Stimulated activated memory B cell treated with anti-CD40 and anti-IgM and Interleukin-4, amounts not matched to agents 10 μg/mL and 1 μg/mL and 100 μg/mL, for 72 hours (primary cell): ENCODE data around the gene SMC5.
A peak's percentile ranks its signal among the peaks of the same experiment; 100 is the strongest.
"Not testable (repeated sequence)": the region's sequence is repeated elsewhere in the genome, so short reads cannot be mapped to it uniquely, and the experiment has no call there.

Experiments
- ATAC-seq: fragments of 150-1000 bp; cut with Tn5 transposase; 2 replicates; pipeline ENCODE4 v1.10.0; 2021
- H3K27ac Mint-ChIP-seq: one replicate; pipeline ENCODE4 v1.8.0; 2022; ENCODE audit warnings: mild to moderate bottlenecking, mixed read lengths
- H3K27me3 Mint-ChIP-seq: one replicate; pipeline ENCODE4 v1.8.0; 2022; ENCODE audit warnings: mixed read lengths
- H3K36me3 Mint-ChIP-seq: one replicate; pipeline ENCODE4 v1.8.0; 2022; ENCODE audit warnings: mixed read lengths
- H3K4me1 Mint-ChIP-seq: one replicate; pipeline ENCODE4 v1.8.0; 2022; ENCODE audit warnings: mixed read lengths
- H3K4me3 Mint-ChIP-seq: one replicate; pipeline ENCODE4 v1.8.0; 2022; ENCODE audit warnings: mild to moderate bottlenecking, moderate library complexity, mixed read lengths
- H3K9me3 Mint-ChIP-seq: one replicate; pipeline ENCODE4 v1.8.0; 2022; ENCODE audit warnings: mixed read lengths

Gene SMC5

DNA sequence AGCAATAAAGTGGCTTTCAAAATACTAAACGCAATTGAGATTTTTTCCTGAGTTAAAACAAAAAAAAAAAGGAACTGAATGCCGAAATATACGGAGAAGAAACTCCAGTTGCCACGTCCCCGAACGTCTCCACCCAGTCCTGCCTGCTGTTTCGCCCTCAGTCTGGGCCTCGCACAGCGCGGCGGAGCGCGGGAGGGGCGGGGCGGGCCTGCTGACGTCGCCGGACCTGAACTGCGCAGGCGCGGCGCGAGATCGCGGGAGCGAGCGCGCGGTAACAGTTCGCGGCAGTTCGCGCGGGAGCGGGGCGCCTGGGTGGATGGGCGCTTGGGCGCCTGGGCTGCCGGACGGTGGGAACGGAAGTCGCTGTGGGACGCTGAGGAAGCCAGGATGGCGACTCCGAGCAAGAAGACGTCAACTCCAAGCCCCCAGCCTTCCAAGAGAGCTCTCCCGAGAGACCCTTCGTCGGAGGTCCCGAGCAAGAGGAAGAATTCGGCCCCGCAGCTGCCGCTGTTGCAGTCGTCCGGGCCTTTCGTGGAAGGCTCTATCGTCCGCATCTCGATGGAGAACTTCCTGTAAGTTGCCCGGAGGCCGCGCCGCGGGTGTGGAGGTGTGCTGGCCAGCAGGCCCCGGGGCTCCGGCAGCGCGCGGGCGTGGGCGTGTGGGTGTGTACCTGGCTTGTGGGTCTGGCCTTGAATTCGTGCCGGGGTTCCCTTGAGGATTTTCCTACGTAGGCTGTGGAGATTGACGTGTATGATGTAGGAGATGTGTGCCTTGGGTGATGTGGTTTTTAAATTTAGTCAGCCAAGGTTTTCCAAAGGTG lies at the start of gene SMC5:
Gene SMC5, plus strand, starts transcription at position 287 of the 820 bp plus-strand sequence. Its CDS starts 101 bp downstream, at position 388.
- peaks cover 3% of the 10 kb centered on the region for H3K9me3 Mint-ChIP-seq
- peak within 1 kb of the TSS; percentile 92 for H3K27ac Mint-ChIP-seq
- H3K4me3 Mint-ChIP-seq: peak within 1 kb of the TSS; percentile 89
- no peaks in the 10 kb centered on the region for H3K27me3 Mint-ChIP-seq
- peak; percentile 91 for ATAC-seq
- peaks cover 51% of the 10 kb centered on the region for H3K4me1 Mint-ChIP-seq
- peaks cover 43% of the 10 kb centered on the region for H3K36me3 Mint-ChIP-seq

DNA sequence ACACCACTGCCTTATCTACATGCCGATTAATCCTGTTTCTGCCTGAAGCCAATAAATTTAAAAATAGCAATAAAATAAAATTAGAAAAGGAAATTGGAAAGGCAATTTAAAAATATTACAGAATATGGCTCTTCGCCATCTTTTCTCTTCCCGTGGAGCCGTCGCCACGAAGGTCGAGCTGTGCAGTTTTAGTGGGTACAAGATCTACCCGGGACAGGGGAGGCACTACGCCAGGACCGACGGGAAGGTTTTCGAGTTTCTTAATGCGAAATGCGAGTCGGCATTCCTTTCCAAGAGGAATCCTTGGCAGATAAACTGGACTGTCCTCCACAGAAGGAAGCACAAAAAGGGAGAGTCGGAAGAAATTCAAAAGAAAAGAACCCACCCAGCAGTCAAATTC lies 41.7 kb upstream of the SMC5 start:
- Mint-ChIP-seq H3K36me3 (peaks cover 44% of the 10 kb centered on the region), H3K4me3 (no peak overlapping the region), H3K9me3 (peaks cover 6% of the 10 kb centered on the region), H3K4me1 (no peaks in the 10 kb centered on the region), H3K27ac (no peak overlapping the region), H3K27me3 (no peaks in the 10 kb centered on the region)
- ATAC-seq: no peak

DNA sequence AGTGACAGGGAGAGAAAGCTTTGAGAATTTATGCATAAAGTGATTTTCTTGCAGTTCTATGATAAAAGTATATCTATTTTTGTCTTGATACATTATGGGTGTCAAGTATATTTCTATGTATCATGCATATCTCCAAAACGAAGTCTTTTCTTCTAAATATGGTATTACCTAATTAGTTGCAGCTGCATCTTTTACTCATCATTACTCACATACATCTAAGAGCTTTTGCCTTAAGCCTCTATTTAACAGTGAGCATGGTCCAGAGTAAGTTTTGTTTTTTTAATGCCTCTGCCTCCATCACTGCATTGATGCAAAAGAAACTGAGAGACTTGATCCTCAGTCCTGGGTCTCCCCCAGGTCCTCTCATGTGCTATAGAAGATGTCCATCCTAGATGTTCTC lies 40.0 kb upstream of the SMC5 start:
- H3K27me3 Mint-ChIP-seq: no peaks in the 10 kb centered on the region
- peaks cover 32% of the 10 kb centered on the region for H3K36me3 Mint-ChIP-seq
- no peak for ATAC-seq
- H3K9me3 Mint-ChIP-seq: peaks cover 6% of the 10 kb centered on the region
- H3K4me1 Mint-ChIP-seq: no peaks in the 10 kb centered on the region
- no peak overlapping the region for H3K27ac Mint-ChIP-seq
- no peak overlapping the region for H3K4me3 Mint-ChIP-seq

DNA sequence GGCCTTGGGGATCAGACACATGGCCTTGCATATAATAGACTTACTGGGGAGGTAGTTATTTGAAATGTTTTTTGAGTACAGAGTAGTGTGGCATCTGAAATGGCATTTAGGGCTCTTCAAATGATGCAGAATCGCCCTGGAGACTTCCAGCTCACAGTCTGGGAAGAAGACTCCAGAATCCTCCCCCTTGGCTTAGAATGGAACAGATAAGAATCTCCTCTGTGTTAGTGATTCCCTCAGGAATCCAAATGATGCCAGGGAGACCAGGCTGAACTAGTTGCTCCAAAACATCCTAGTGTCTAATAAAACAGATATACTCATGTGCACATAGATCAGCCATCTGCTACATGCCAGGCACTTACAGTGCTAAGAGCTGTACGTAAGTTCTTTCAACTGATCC lies 38.6 kb upstream of the SMC5 start:
- no peak for ATAC-seq
- H3K27me3 Mint-ChIP-seq: no peaks in the 10 kb centered on the region

DNA sequence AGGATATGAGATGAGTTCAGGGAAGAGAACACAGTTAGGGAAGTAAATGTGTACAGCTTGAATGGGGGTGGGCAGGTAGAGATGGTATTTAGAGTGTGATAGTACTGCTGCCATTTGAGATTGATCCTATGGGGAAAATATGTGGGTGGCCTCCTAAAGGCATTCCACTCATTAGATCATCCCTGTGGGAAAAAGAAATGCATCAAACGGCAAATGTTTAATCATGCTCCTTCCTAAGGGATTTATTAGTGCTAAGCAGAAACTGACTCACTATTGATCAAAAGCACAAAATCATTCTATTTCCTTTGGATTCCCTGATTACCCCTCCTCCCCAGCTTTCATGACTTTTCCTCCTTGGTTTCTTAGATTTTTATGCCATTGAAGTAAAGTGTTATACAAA lies 36.4 kb upstream of the SMC5 start:
- Mint-ChIP-seq H3K4me3 (no peak overlapping the region), H3K36me3 (peaks cover 6% of the 10 kb centered on the region), H3K9me3 (no peaks in the 10 kb centered on the region), H3K4me1 (no peaks in the 10 kb centered on the region), H3K27me3 (no peaks in the 10 kb centered on the region), H3K27ac (no peak overlapping the region)
- ATAC-seq: no peak

More for the DNA sequence above, 38.6 kb upstream of the SMC5 start:
- no peaks in the 10 kb centered on the region for H3K9me3 Mint-ChIP-seq
- H3K36me3 Mint-ChIP-seq: peaks cover 18% of the 10 kb centered on the region
- no peak overlapping the region for H3K27ac Mint-ChIP-seq
- no peak overlapping the region for H3K4me3 Mint-ChIP-seq
- H3K4me1 Mint-ChIP-seq: no peaks in the 10 kb centered on the region

DNA sequence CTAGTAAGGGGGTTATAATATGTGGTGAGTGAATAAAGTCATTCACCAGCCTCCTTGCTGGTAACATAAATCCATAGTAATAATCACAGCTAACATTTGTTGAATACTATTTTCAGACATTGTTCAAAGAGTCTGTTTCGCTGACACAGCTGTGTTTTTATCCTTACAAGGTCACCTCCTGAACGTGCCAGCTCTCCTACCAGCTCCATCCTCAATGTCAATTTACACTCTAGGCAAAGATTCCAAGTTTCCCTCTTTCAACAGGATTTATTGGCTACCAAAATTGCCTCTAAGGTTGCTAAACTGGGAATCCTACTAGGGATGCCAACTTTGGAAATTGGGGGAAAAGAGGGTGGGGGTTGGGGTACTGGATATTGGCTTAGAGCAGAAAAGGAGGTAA lies 30.7 kb upstream of the SMC5 start:
- Mint-ChIP-seq H3K27ac (no peak overlapping the region), H3K36me3 (peaks cover 5% of the 10 kb centered on the region), H3K4me1 (no peaks in the 10 kb centered on the region), H3K9me3 (no peaks in the 10 kb centered on the region), H3K4me3 (no peak overlapping the region), H3K27me3 (no peaks in the 10 kb centered on the region)
- ATAC-seq: no peak

DNA sequence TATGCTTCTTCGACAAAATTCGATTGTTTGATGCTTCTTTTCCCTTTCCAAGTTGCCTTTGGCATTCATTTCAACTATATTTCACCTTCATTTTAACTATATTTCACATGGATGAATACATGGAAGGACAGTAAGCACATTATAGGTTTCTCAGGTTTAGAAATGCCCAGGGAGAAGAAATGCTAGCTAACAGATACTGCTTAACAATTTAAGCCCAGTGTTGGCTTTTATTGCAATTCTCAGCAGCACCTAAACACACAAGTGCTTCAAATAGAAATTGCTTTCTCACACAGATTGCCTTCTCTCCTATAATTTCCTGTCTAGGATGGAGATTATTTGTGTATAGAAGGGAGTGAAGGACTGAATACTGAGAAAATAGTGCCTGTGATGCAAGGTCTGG lies 30.2 kb upstream of the SMC5 start:
- H3K9me3 Mint-ChIP-seq: no peaks in the 10 kb centered on the region
- no peaks in the 10 kb centered on the region for H3K4me1 Mint-ChIP-seq
- ATAC-seq: no peak
- H3K36me3 Mint-ChIP-seq: peaks cover 7% of the 10 kb centered on the region
- no peak overlapping the region for H3K27ac Mint-ChIP-seq
- peaks cover 4% of the 10 kb centered on the region for H3K27me3 Mint-ChIP-seq
- H3K4me3 Mint-ChIP-seq: no peak overlapping the region

DNA sequence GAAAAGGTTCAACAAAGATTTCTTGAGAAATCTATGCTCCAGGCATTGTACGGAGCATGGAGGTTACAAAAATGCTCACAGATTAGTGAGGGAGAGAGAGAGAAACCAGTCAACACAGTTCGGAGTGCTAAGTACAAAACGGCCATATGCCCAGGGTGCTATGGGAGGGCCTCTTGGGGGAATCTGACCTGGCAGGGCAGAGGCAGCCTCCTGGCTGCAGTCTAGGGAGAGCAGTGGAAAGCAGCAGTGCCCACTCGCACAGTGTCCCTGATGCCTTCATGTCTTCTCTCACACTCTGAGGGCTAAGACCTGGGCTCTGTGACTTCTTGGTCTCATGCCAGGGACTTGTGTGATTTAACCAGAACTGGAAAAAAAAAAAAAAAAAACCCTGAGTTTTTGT lies 29.8 kb upstream of the SMC5 start:
- ATAC-seq: no peak
- Mint-ChIP-seq H3K4me3 (no peak overlapping the region), H3K27ac (no peak overlapping the region), H3K27me3 (peaks cover 8% of the 10 kb centered on the region), H3K4me1 (no peaks in the 10 kb centered on the region), H3K9me3 (no peaks in the 10 kb centered on the region), H3K36me3 (peaks cover 11% of the 10 kb centered on the region)

DNA sequence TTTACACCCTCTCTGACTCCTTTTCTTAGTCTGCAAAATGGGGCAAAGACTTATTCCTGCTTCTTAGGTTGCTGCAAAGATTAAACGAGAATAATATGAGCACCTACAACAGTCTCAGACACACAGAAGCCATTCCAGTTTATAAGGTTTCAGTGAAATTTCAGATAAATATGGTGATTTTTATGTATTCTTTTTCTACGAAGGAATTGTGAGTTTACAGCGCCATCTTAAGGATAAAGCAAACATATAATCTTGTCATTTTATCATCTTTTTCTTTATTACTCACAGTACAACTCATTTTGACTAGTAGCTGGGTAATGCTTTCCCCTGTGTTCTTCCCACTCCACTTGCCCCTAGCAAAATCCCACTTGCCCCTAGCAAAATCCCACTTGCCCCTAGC lies 29.2 kb upstream of the SMC5 start:
- no peak overlapping the region for H3K4me3 Mint-ChIP-seq
- H3K9me3 Mint-ChIP-seq: no peaks in the 10 kb centered on the region
- ATAC-seq: no peak
- H3K36me3 Mint-ChIP-seq: peaks cover 12% of the 10 kb centered on the region
- no peaks in the 10 kb centered on the region for H3K4me1 Mint-ChIP-seq
- H3K27ac Mint-ChIP-seq: no peak overlapping the region
- peaks cover 9% of the 10 kb centered on the region for H3K27me3 Mint-ChIP-seq

DNA sequence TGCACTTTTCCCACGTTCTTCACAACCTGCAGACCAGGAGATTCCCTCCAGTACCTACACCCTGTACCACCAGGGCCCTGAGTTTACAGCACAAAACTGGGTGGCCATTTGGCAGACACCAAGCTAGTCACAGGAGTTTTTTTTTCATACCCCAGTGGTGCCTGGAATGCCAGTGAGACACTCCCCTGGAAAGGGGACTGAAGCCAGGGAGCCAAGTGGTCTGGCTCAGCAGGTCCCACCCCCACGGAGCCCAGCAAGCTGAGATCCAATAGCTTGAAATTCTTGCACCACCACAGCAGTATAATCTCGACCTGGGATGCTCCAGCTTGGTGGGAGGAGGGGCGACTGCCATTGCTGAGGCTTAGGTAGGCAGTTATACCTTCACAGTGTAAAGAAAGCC lies 26.3 kb upstream of the SMC5 start:
- no peak for ATAC-seq
- H3K4me3 Mint-ChIP-seq: no peak overlapping the region
- peaks cover 9% of the 10 kb centered on the region for H3K27me3 Mint-ChIP-seq
- no peaks in the 10 kb centered on the region for H3K4me1 Mint-ChIP-seq
- no peak overlapping the region for H3K27ac Mint-ChIP-seq
- H3K9me3 Mint-ChIP-seq: peaks cover 5% of the 10 kb centered on the region
- H3K36me3 Mint-ChIP-seq: peaks cover 27% of the 10 kb centered on the region

DNA sequence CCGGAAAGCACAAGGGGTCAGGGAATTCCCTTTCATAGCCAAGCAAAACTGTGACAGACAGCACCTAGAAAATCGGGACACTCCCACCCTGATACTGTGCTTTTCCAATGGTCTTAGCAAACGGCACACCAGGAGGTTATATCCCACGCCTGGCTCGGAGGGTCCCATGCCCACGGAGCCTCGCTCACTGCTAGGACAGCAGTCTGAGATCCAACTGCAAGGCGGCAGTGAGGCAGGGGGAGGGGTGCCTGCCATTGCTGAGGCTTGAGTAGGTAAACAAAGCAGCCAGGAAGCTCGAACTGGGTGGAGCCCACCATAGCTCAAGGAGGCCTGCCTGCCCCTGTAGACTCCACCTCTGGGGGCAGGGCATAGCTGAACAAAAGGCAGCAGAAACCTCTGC lies 24.6 kb upstream of the SMC5 start:
- not testable (repeated sequence) for H3K27me3 Mint-ChIP-seq, H3K9me3 Mint-ChIP-seq, H3K4me3 Mint-ChIP-seq, H3K27ac Mint-ChIP-seq, ATAC-seq, H3K4me1 Mint-ChIP-seq
- H3K36me3 Mint-ChIP-seq: peaks cover 27% of the 10 kb centered on the region

DNA sequence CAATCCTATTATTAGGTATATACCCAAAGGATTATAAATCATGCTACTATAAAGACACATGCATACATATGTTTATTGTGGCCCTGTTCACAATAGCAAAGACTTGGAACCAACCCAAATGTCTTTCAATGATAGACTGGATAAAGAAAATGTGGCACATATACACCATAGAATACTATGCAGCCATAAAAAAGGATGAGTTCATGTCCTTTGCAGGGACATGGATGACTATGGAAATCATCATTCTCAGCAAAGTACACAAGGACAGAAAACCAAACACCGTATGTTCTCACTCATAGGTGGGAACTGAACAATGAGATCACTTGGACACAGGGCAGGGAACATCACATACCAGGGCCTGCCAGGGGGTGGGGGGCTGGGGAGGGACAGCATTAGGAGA lies 12.8 kb upstream of the SMC5 start:
- not testable (repeated sequence) for H3K4me1 Mint-ChIP-seq

DNA sequence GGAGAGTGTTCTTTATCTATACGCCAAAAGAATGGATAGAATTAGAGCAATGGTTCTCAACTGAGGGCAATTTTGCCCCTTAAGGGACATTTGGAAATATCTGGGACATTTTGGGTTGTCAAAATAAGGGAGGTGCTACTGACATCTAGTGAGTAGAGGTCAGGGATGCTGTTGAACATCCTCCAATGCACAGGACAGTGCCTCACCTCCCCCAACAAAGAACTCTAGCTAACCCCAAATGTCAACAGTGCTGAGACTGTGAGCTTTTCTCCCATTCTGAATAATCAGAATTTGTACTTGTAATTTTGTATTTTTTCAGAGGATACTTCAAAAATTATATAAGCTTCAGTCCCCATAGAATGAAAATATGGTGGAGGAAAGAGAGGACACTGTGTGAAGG lies 8.6 kb upstream of the SMC5 start:
- no peak overlapping the region for H3K4me3 Mint-ChIP-seq
- H3K9me3 Mint-ChIP-seq: peaks cover 3% of the 10 kb centered on the region
- H3K27me3 Mint-ChIP-seq: no peaks in the 10 kb centered on the region
- H3K36me3 Mint-ChIP-seq: peaks cover 6% of the 10 kb centered on the region
- no peak for ATAC-seq
- no peak overlapping the region for H3K27ac Mint-ChIP-seq
- peaks cover 6% of the 10 kb centered on the region for H3K4me1 Mint-ChIP-seq

More for the DNA sequence above, 12.8 kb upstream of the SMC5 start:
- H3K9me3 Mint-ChIP-seq, ATAC-seq, H3K27ac Mint-ChIP-seq, H3K4me3 Mint-ChIP-seq, H3K36me3 Mint-ChIP-seq: not testable (repeated sequence)
- peaks cover 15% of the 10 kb centered on the region for H3K27me3 Mint-ChIP-seq

DNA sequence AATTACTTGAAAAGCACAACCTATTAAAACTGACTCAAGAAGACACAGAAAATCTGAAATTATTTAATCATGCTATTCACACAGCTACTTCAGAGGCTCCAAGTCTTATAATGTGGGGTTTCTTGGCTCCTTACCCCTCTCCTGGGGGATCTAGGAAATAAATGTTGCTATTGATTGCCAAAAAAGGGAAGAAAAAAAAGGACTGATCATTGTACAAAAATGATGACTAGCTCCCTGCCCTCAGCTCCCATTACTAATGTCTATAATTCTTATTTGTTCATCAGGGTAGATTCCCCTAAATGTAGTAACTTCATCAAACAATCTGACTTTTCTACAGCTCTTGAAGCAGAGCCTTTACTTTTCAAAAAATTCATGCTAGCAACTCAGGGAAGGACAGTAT lies 3.3 kb upstream of the SMC5 start:
- Mint-ChIP-seq H3K4me1 (peaks cover 30% of the 10 kb centered on the region), H3K27me3 (no peaks in the 10 kb centered on the region), H3K27ac (no peak overlapping the region), H3K9me3 (no peaks in the 10 kb centered on the region), H3K4me3 (peak overlapping the region; percentile 29), H3K36me3 (peaks cover 23% of the 10 kb centered on the region)
- ATAC-seq: no peak

DNA sequence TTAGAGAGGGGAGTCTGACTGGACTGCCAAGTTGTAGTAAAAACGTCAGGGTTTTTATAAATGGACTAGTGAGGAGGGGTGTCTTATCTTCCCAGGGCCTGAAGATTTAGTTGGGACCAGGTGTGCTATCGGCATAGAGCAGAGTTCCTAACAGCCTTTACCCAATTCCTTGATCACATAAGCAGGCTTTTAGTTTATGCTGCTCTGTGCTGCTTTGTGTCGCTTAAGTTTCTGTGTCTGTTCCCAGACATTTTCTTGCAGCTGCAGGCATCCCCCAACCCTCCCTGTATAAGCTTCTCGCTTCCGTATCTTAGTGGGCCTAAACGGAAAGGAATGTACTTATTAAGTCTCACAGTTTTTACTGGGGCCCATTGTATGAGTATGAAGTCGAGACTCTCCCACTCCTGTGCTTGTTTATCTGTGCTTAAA lies 2.6 kb upstream of the SMC5 start:
- Mint-ChIP-seq H3K4me3 (no peak overlapping the region), H3K4me1 (peaks cover 33% of the 10 kb centered on the region), H3K9me3 (no peaks in the 10 kb centered on the region), H3K27ac (no peak overlapping the region), H3K27me3 (no peaks in the 10 kb centered on the region), H3K36me3 (peaks cover 27% of the 10 kb centered on the region)
- ATAC-seq: no peak

DNA sequence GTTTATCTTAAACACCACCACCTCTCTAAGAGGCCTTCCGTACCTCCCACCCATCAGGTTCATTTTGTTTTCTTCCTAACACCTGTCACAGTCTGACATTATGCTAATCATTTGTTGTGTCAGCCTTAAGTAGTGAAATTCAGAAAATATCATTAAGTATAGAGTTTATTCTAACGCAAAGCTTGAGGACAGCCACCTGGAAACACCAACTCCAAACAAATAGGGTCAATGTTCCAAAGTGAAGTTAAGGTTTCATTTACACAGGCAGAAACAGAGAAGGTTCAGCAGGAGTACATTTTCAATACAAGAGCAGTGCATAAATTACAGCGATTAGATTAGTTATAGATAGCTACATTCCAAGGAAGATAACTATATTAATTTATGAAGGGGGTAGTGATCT lies 1.3 kb upstream of the SMC5 start:
- H3K4me1 Mint-ChIP-seq: peaks cover 47% of the 10 kb centered on the region
- H3K4me3 Mint-ChIP-seq: peak overlapping the region; percentile 89
- no peaks in the 10 kb centered on the region for H3K27me3 Mint-ChIP-seq
- no peak for ATAC-seq
- H3K27ac Mint-ChIP-seq: peak overlapping the region; percentile 92
- peaks cover 40% of the 10 kb centered on the region for H3K36me3 Mint-ChIP-seq
- H3K9me3 Mint-ChIP-seq: peaks cover 3% of the 10 kb centered on the region
